Measurements from ENCODE around the gene TSPAN9. TPM values are rescaled to one million over a fixed set of nuclear protein-coding genes. Genes with fewer than 3 reads are reported as not detected.

TSPAN9 gene
- total and polyA plus RNA-seq, 9 donors: 24.9 to 72.3 (median 55.7) TPM

DNA sequence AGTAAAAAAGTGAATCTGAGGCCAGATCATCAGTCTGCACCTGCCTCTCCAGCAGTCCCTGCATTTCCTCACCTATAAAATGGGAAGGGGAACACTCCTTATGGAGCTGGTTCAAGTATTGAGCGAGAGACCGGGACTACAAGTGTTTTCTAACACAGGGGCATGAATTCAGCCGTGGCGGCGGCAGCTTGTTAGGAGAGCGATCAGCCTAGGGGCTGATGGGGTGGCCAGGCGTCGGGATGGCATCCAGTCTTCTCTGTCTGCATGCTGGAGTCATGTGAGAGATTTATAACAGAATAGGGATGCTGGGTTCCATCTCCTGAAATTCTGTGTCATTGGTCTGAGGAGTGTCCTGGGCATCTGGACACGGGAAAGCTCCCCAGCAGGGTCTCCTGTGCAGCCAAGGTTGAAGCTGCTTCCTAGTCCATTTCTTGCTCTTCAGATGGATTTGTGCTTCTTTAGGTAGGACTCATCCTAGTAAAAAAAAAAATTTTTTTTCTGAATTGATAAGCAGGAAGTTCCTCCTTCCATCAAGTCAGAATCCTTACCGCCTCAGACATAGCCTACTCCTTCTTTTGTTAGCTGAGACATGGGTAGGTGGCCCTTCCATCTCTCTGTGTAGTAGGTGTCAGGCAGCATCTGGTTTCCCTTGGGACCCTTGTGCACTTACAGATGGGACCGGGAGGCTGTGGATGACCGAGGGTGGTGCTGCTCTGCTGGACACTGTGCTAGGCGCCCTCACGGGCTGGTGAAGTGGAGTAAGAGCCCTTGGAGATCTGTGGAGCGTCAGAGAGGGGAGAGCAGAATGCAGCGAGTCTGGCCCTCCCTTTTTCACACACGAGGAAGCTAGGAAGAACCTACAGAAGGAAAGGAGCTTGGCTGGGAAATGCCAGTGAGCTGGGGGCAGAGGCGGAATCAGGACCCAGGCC lies 146.7 kb downstream of the TSPAN9 start:
- 85 to 91% (median 90%) methylated on average over 18 of the region's 18 CpGs for WGBS, 3 donors
- H3K27ac ChIP-seq: no peak overlapping the region
- no peaks in the 10 kb centered on the region for H3K27me3 ChIP-seq
- peaks cover 5% of the 10 kb centered on the region for H3K4me1 ChIP-seq (ENCODE audit: insufficient read depth)
- no peak for DNase-seq
- intact Hi-C loops (cut with DNase I): no loop called here
- H3K9me3 ChIP-seq: no peaks in the 10 kb centered on the region
- H3K4me3 ChIP-seq: no peak overlapping the region
- TF ChIP-seq, protein P1, sequence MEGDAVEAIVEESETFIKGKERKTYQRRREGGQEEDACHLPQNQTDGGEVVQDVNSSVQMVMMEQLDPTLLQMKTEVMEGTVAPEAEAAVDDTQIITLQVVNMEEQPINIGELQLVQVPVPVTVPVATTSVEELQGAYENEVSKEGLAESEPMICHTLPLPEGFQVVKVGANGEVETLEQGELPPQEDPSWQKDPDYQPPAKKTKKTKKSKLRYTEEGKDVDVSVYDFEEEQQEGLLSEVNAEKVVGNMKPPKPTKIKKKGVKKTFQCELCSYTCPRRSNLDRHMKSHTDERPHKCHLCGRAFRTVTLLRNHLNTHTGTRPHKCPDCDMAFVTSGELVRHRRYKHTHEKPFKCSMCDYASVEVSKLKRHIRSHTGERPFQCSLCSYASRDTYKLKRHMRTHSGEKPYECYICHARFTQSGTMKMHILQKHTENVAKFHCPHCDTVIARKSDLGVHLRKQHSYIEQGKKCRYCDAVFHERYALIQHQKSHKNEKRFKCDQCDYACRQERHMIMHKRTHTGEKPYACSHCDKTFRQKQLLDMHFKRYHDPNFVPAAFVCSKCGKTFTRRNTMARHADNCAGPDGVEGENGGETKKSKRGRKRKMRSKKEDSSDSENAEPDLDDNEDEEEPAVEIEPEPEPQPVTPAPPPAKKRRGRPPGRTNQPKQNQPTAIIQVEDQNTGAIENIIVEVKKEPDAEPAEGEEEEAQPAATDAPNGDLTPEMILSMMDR (IDR thresholded peaks at IDR 0.05): no peak
- TF ChIP-seq EP300 (IDR thresholded peaks at IDR 0.05) (no peak), POLR2A (IDR thresholded peaks at IDR 0.05) (no peak)
- H3K36me3 ChIP-seq: no peaks in the 10 kb centered on the region

DNA sequence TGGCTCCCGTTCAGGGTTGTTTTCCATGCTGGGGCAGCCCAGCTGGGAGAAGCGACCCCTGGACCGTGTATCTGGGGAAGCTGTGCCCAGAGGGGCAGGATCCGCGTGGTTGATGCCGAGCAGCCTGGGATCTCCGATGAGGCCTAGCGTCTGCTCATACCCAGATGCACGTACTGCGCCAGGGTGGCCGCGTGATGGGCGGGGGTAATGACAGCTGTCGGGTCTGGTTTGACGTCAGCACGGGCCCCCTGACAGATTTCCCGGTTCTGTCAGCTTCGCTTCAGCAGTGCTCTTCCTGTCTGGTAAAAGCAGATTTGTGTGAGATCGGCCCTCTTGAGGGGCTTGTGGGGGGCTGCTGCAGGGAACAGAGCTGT lies 147.3 kb downstream of the TSPAN9 start:
- intact Hi-C loops (cut with DNase I): no loop called here
- H3K27me3 ChIP-seq: no peaks in the 10 kb centered on the region
- TF ChIP-seq, protein P1 (IDR thresholded peaks at IDR 0.05): no peak
- TF ChIP-seq POLR2A (IDR thresholded peaks at IDR 0.05) (no peak), EP300 (IDR thresholded peaks at IDR 0.05) (no peak)
- H3K4me1 ChIP-seq (ENCODE audit: insufficient read depth): no peaks in the 10 kb centered on the region
- H3K27ac ChIP-seq: no peak overlapping the region
- DNase-seq: no peak
- H3K9me3 ChIP-seq: no peaks in the 10 kb centered on the region
- 85 to 89% (median 88%) methylated on average over 19 of the region's 19 CpGs for WGBS, 3 donors
- no peak overlapping the region for H3K4me3 ChIP-seq
- no peaks in the 10 kb centered on the region for H3K36me3 ChIP-seq

DNA sequence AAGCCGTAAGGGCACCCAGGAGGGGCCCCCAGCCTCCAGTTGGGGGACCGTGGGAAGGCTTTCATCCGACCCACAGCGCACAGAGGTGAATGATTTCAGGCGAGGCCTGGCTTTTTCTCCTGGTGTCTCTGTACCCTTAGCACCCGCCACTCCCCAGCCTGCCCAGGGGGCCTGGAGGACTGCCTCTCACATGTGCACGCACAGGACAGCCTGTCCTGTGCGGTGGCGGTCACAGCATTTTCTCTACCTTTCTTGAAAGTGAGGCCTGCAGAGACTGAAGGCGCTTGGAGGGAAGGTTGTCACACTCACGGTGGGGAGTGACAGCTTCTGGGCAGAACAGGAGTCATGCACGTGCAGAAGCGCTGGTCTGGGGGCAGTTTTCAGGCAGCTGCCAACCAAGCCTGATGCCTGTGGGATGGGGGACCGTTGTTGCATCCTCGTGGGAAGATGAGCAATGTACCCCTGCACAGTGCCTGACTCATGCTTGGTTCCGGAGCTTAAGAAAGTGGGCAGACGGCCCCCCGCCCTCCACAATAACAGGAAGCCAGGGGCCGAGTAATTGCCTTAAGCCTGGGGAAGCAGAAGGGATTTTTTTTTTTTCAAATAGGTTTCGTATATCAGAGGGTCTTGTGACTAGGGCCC lies 148.1 kb downstream of the TSPAN9 start:
- Histone ChIP-seq H3K27ac (no peak overlapping the region), H3K36me3 (no peaks in the 10 kb centered on the region), H3K4me1 (ENCODE audit: insufficient read depth) (no peaks in the 10 kb centered on the region), H3K4me3 (no peak overlapping the region), H3K9me3 (no peaks in the 10 kb centered on the region), H3K27me3 (no peaks in the 10 kb centered on the region)
- DNase-seq: no peak
- WGBS, 3 donors: 86 to 87% (median 86%) methylated on average over 20 of the region's 20 CpGs
- no peak for TF ChIP-seq EP300 (IDR thresholded peaks at IDR 0.05)
- no peak for TF ChIP-seq POLR2A (IDR thresholded peaks at IDR 0.05)
- TF ChIP-seq, protein P1 (IDR thresholded peaks at IDR 0.05): no peak
- intact Hi-C loops (cut with DNase I): no loop called here

GRCh38 chr12:3225796-3226180 lies 148.6 kb downstream of the TSPAN9 start:
- Histone ChIP-seq H3K4me1 (ENCODE audit: insufficient read depth) (peaks cover 4% of the 10 kb centered on the region), H3K27ac (no peak overlapping the region), H3K27me3 (no peaks in the 10 kb centered on the region), H3K36me3 (no peaks in the 10 kb centered on the region), H3K4me3 (no peak overlapping the region), H3K9me3 (no peaks in the 10 kb centered on the region)
- no peak for TF ChIP-seq EP300 (IDR thresholded peaks at IDR 0.05)
- intact Hi-C loops (cut with DNase I): no loop called here
- no peak for DNase-seq
- WGBS, 3 donors: 87 to 95% (median 87%) methylated on average over 3 of the region's 3 CpGs

- no peaks in the 10 kb centered on the region for H3K9me3 ChIP-seq
- WGBS, 3 donors: 94 to 97% (median 96%) methylated on average over 3 of the region's 3 CpGs
- intact Hi-C loops (cut with DNase I): no loop called here
- no peaks in the 10 kb centered on the region for H3K27me3 ChIP-seq
- no peaks in the 10 kb centered on the region for H3K36me3 ChIP-seq
- H3K4me3 ChIP-seq: no peak overlapping the region
- peaks cover 8% of the 10 kb centered on the region for H3K4me1 ChIP-seq (ENCODE audit: insufficient read depth)
- TF ChIP-seq, protein P1 (IDR thresholded peaks at IDR 0.05): no peak
- no peak for TF ChIP-seq POLR2A (IDR thresholded peaks at IDR 0.05)
- TF ChIP-seq EP300 (IDR thresholded peaks at IDR 0.05): no peak
- no peak for DNase-seq
- H3K27ac ChIP-seq: no peak overlapping the region
These were observed 149.1 kb downstream of the TSPAN9 start for GRCh38 chr12:3226264-3226663.
